ENCODE measurements around the gene SAC3D1.

SAC3D1 gene

GRCh38 chr11:65027213-65028067 lies 13.6 kb upstream of the SAC3D1 start, which contains the start of gene SNX15:
Gene SNX15 (plus strand): TSS chr11:65027439. CDS start chr11:65027538, 99 bp downstream.
- DNase-seq: peak; percentile 98

GRCh38 chr11:65032216-65032615 lies 8.8 kb upstream of the SAC3D1 start:
- DNase-seq: no peak

- DNase-seq: no peak
These were observed 6.6 kb upstream of the SAC3D1 start for GRCh38 chr11:65034423-65034822.

GRCh38 chr11:65035579-65035978 lies 5.4 kb upstream of the SAC3D1 start:
- DNase-seq: no peak

GRCh38 chr11:65036931-65037330 lies 4.1 kb upstream of the SAC3D1 start:
- no peak for DNase-seq

GRCh38 chr11:65040520-65040846 lies 527 bp upstream of the SAC3D1 start:
- no peak for DNase-seq

- no peak for DNase-seq
These were observed 1.9 kb downstream of the SAC3D1 start for GRCh38 chr11:65042891-65043290.

GRCh38 chr11:65043881-65044501 lies 3.0 kb downstream of the SAC3D1 start:
- DNase-seq: peak; percentile 24

- no peak for DNase-seq
These were observed 4.1 kb downstream of the SAC3D1 start for GRCh38 chr11:65045061-65045460.

GRCh38 chr11:65045728-65046127 lies 4.7 kb downstream of the SAC3D1 start:
- DNase-seq: no peak

- no peak for DNase-seq
These were observed 6.8 kb downstream of the SAC3D1 start for GRCh38 chr11:65047581-65048422.

GRCh38 chr11:65051398-65051858 lies 10.4 kb downstream of the SAC3D1 start:
- DNase-seq: no peak

- DNase-seq: no peak
These were observed 13.0 kb downstream of the SAC3D1 start for GRCh38 chr11:65053827-65054508.

- DNase-seq: no peak
These were observed 14.5 kb downstream of the SAC3D1 start for GRCh38 chr11:65055538-65055937.

GRCh38 chr11:65056999-65057398 lies 16.0 kb downstream of the SAC3D1 start:
- DNase-seq: no peak

- no peak for DNase-seq
These were observed 16.5 kb downstream of the SAC3D1 start for GRCh38 chr11:65057526-65057925.

GRCh38 chr11:65058012-65058411 lies 17.0 kb downstream of the SAC3D1 start:
- DNase-seq: no peak

- DNase-seq: no peak
These were observed 17.5 kb downstream of the SAC3D1 start, which contains the start of gene NAALADL1 for GRCh38 chr11:65058419-65059054. Gene NAALADL1 (minus strand): TSS chr11:65058553. CDS start chr11:65058521, 32 bp downstream.

GRCh38 chr11:65059523-65059922 lies 18.5 kb downstream of the SAC3D1 start:
- no peak for DNase-seq

GRCh38 chr11:65059959-65060824 lies 19.2 kb downstream of the SAC3D1 start:
- DNase-seq: no peak

GRCh38 chr11:65060913-65061408 lies 20.0 kb downstream of the SAC3D1 start:
- peak; percentile 50 for DNase-seq

Measured in OCI-M1 (cell line).